SU-DHL-6 (cell line): ENCODE results near the gene TAF10.

Experiments used
- H2AFZ ChIP-seq: fragments of 200-600 bp; sonication (generic); 2 replicates; pipeline ENCODE4 v1.6.1; 2014; ENCODE audit warnings: low read depth, mild to moderate bottlenecking, moderate library complexity, mixed read lengths, antibody characterized with exemption, low read length; ENCODE audit not compliant: severe bottlenecking
- H3F3A ChIP-seq: fragments of 200-600 bp; shearing (Covaris generic); 2 replicates; pipeline ENCODE4 v1.6.0; 2016; ENCODE audit warnings: antibody characterized with exemption, mild to moderate bottlenecking; ENCODE audit not compliant: insufficient read depth
- H3K27ac ChIP-seq: fragments of 200-600 bp; sonication (generic); 2 replicates; pipeline ENCODE4 v1.5.1; 2016; ENCODE audit warnings: low read depth, mild to moderate bottlenecking, low read length, moderate library complexity, mixed read lengths
- H3K27me3 ChIP-seq: fragments of 200-600 bp; sonication (generic), shearing (Covaris generic); 2 replicates; pipeline ENCODE4 v1.6.0; 2014; ENCODE audit warnings: mild to moderate bottlenecking, low read length
- H3K36me3 ChIP-seq: fragments of 200-600 bp; sonication (generic); 2 replicates; pipeline ENCODE4 v1.6.1; 2014; ENCODE audit warnings: mild to moderate bottlenecking, low read length, mixed read lengths
- H3K4me2 ChIP-seq: fragments of 300-600, 200-600 bp; shearing (Covaris generic), sonication (generic); 2 replicates; pipeline ENCODE4 v1.6.0; 2014; ENCODE audit warnings: low read length, low read depth, mild to moderate bottlenecking; ENCODE audit not compliant: poor library complexity, severe bottlenecking
- H3K4me3 ChIP-seq: fragments of 200-600 bp; sonication (generic); 2 replicates; pipeline ENCODE4 v1.5.1; 2014; ENCODE audit warnings: antibody characterized with exemption, low read length, mild to moderate bottlenecking, mixed read lengths; ENCODE audit not compliant: insufficient read depth, poor library complexity, severe bottlenecking
- H3K79me2 ChIP-seq: fragments of 200-600 bp; sonication (generic); 2 replicates; pipeline ENCODE4 v1.6.1; 2014; ENCODE audit warnings: mild to moderate bottlenecking, low read length, moderate library complexity; ENCODE audit not compliant: insufficient read depth
- H3K9ac ChIP-seq: fragments of 200-600 bp; sonication (generic); 2 replicates; pipeline ENCODE4 v1.7.0; 2014; ENCODE audit warnings: mild to moderate bottlenecking, low read length
- H3K9me2 ChIP-seq: fragments of 200-600 bp; sonication (generic); replicated peaks from 2 replicates; pipeline ENCODE4 v1.6.1; 2014; ENCODE audit warnings: low read length; ENCODE audit not compliant: insufficient read depth
- H3K9me3 ChIP-seq: fragments of 200-600 bp; sonication (generic); 2 replicates; pipeline ENCODE4 v1.6.1; 2014; ENCODE audit warnings: low read length, mixed read lengths; ENCODE audit not compliant: insufficient read depth
- H4K20me1 ChIP-seq: fragments of 200-600 bp; sonication (generic); 2 replicates; pipeline ENCODE4 v1.6.1; 2014; ENCODE audit warnings: low read depth, mild to moderate bottlenecking, antibody characterized with exemption, low read length, moderate library complexity, mixed read lengths
- EZH2phosphoT487 ChIP-seq: fragments of 200-600 bp; sonication (generic), shearing (Covaris generic); conservative IDR thresholded peaks from 2 replicates; pipeline ENCODE4 v1.6.1; 2018; ENCODE audit warnings: mild to moderate bottlenecking, antibody characterized with exemption, low read length, moderate library complexity, mixed read lengths
- TF ChIP-seq, protein P1 (sequence below): fragments of 200-600 bp; sonication (generic); IDR thresholded peaks from one replicate; pipeline ENCODE4 v1.5.1; 2017; ENCODE audit warnings: antibody characterized with exemption, mild to moderate bottlenecking, low read length, moderate library complexity; ENCODE audit not compliant: insufficient read depth, poor library complexity, severe bottlenecking

The TAF10 gene

DNA sequence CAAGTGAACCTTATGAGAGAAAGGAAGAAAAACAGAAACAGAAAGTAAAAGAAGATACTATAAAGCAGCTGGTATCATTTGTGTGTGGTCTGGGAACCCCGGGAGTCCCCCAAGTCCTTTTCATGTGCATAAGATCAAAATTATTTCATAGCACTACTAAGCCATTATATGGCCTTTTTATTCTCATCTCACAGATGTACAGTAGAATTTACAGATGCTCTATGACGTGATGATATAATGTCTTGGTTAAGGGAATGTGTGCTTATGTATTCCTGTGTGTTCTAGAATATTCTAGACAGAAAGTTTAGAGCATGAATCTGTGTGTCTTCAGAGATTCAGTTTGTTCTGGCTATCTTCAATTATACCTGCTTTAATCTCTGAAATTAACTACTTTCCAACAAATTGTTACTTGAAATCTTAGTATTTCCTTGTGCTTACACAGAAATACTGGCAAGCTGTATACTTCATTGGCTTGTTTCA, 15.8 kb upstream of the TAF10 start:
- H4K20me1 ChIP-seq = no peaks in the 10 kb centered on the region
- H3F3A ChIP-seq = no peaks in the 10 kb centered on the region
- H3K9ac ChIP-seq = no peak overlapping the region
- no peak for TF ChIP-seq EZH2phosphoT487
- TF ChIP-seq, protein P1, sequence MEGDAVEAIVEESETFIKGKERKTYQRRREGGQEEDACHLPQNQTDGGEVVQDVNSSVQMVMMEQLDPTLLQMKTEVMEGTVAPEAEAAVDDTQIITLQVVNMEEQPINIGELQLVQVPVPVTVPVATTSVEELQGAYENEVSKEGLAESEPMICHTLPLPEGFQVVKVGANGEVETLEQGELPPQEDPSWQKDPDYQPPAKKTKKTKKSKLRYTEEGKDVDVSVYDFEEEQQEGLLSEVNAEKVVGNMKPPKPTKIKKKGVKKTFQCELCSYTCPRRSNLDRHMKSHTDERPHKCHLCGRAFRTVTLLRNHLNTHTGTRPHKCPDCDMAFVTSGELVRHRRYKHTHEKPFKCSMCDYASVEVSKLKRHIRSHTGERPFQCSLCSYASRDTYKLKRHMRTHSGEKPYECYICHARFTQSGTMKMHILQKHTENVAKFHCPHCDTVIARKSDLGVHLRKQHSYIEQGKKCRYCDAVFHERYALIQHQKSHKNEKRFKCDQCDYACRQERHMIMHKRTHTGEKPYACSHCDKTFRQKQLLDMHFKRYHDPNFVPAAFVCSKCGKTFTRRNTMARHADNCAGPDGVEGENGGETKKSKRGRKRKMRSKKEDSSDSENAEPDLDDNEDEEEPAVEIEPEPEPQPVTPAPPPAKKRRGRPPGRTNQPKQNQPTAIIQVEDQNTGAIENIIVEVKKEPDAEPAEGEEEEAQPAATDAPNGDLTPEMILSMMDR = no peak
- no peak overlapping the region for H3K4me3 ChIP-seq
- peak overlapping the region; percentile 1 for H3K4me2 ChIP-seq
- no peaks in the 10 kb centered on the region for H3K79me2 ChIP-seq
- no peaks in the 10 kb centered on the region for H3K27me3 ChIP-seq
- H3K9me2 ChIP-seq = no peaks in the 10 kb centered on the region
- H2AFZ ChIP-seq = no peak overlapping the region
- no peaks in the 10 kb centered on the region for H3K36me3 ChIP-seq
- no peak overlapping the region for H3K27ac ChIP-seq
- H3K9me3 ChIP-seq = no peaks in the 10 kb centered on the region

DNA sequence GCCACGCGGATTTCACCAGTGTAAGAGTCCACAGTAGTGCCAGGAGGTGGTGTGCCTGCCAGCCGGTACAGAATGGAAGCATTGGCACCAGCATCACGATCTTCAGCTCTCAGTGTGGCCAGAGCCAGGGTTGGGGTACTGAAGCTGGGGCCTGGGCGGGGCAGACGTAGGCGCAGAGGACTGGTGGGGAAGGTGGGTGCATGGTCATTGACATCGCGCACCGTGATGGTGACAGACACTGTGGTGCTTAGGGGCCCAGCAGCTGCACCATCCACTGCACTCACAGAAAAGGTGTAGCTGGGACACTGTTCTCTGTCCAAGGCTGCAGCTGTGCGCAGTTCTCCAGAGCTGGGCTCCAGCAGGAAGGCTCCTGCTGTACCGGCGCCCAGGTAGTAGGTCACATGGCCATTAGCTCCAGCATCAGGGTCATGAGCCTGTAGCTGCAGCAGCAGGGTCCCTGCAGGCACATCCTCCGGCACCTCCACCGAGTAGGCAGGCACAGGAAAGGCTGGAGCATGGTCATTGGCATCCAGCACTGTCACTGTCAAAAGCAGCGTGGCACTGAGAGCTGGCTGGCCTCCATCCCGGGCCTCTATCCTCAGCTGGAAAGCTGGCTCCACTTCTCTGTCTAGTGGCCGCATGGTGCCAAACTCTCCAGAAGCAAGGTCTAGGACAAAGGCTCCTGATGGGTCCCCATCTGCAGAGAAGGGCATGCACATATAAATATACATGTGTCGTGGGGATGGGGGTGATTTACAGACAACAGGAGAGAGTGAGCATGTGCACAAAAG, 15.2 kb upstream of the TAF10 start:
- H4K20me1 ChIP-seq = no peaks in the 10 kb centered on the region
- no peak overlapping the region for H3K4me3 ChIP-seq
- no peak overlapping the region for H2AFZ ChIP-seq
- H3K9me3 ChIP-seq = no peaks in the 10 kb centered on the region
- H3K27ac ChIP-seq = no peak overlapping the region
- TF ChIP-seq, protein P1 = no peak
- TF ChIP-seq EZH2phosphoT487 = no peak
- H3K9me2 ChIP-seq = no peaks in the 10 kb centered on the region
- H3K27me3 ChIP-seq = no peaks in the 10 kb centered on the region
- H3K4me2 ChIP-seq = peak overlapping the region; percentile 1
- no peaks in the 10 kb centered on the region for H3K79me2 ChIP-seq
- H3K9ac ChIP-seq = no peak overlapping the region
- H3K36me3 ChIP-seq = no peaks in the 10 kb centered on the region
- H3F3A ChIP-seq = no peaks in the 10 kb centered on the region

DNA sequence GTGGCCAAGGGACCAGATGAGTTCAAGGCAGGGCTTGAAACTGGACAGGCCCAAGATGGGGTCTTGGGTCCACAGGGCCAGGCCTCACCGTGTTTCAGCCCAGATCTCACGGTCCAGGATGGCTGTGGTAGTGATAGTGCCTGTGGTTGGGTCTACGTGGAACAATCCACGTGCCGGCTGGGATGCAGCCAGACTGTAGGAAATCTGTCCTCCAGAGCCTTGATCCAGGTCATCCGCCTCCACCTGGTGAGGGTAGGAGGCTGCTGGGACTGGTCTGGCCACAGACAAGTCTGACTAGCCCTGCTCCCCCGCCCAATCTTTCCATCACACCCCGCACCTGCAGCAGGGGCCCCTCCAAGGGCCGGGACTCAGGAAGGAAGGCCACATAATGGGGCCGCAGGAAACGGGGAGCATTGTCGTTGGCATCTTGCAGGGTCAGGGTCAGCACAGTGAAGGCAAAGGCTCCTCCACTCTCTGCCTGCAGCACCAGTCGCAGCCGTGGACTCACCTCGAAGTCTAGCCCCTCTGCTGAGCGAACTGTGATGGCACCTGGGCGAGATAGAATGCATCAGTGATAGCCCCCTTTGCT, 13.9 kb upstream of the TAF10 start:
- TF ChIP-seq EZH2phosphoT487 = no peak
- TF ChIP-seq, protein P1 = no peak
- Histone ChIP-seq H3K79me2 (no peaks in the 10 kb centered on the region), H3K4me3 (no peak overlapping the region), H3K36me3 (no peaks in the 10 kb centered on the region), H3F3A (no peaks in the 10 kb centered on the region), H3K27ac (no peak overlapping the region), H3K9me2 (no peaks in the 10 kb centered on the region), H3K27me3 (no peaks in the 10 kb centered on the region), H3K4me2 (no peak overlapping the region), H2AFZ (no peak overlapping the region), H3K9ac (no peak overlapping the region), H4K20me1 (no peaks in the 10 kb centered on the region), H3K9me3 (no peaks in the 10 kb centered on the region)
